ENCODE results near the gene AP5Z1.

GRCh38 chr7:4818000-4818794 lies 42.8 kb downstream of the AP5Z1 start:
- TF ChIP-seq EZH2 (IDR thresholded peaks at IDR 0.05) (no peak), POLR2AphosphoS5 (IDR thresholded peaks at IDR 0.05; ENCODE audit: borderline replicate concordance, low read depth, low read length) (no peak)

Data from SK-N-MC (cell line).